NCI-H128 (cell line): ENCODE data around the gene C11orf21.

ENCODE experiments used
- DNase-seq: peaks from one replicate; lab custom pipeline; 2025; ENCODE audit not compliant: unreplicated experiment; lab: John Stamatoyannopoulos, UW

The C11orf21 gene

GRCh38 chr11:2261436-2262230 is 40.1 kb downstream of the C11orf21 start:
- no peak for DNase-seq

GRCh38 chr11:2260491-2261364 is 41.0 kb downstream of the C11orf21 start:
- DNase-seq: no peak

GRCh38 chr11:2259897-2260451 is 41.7 kb downstream of the C11orf21 start:
- no peak for DNase-seq

- no peak for DNase-seq
Measured at GRCh38 chr11:2259466-2259830, 42.3 kb downstream of the C11orf21 start.

- DNase-seq: no peak
Measured at GRCh38 chr11:2258501-2259465, 42.9 kb downstream of the C11orf21 start.

- DNase-seq: no peak
Measured at GRCh38 chr11:2256951-2257700, 44.6 kb downstream of the C11orf21 start.

- DNase-seq: no peak
Measured at GRCh38 chr11:2256293-2256913, 45.3 kb downstream of the C11orf21 start.

- no peak for DNase-seq
Measured at GRCh38 chr11:2252018-2252417, 49.7 kb downstream of the C11orf21 start.

GRCh38 chr11:2251138-2251537 is 50.6 kb downstream of the C11orf21 start:
- no peak for DNase-seq

GRCh38 chr11:2250485-2250884 is 51.2 kb downstream of the C11orf21 start:
- no peak for DNase-seq

- no peak for DNase-seq
Measured at GRCh38 chr11:2250041-2250440, 51.7 kb downstream of the C11orf21 start.

GRCh38 chr11:2249189-2249916 is 52.4 kb downstream of the C11orf21 start:
- DNase-seq: no peak

GRCh38 chr11:2248762-2249161 is 53.0 kb downstream of the C11orf21 start:
- no peak for DNase-seq

- DNase-seq: no peak
Measured at GRCh38 chr11:2248242-2248641, 53.5 kb downstream of the C11orf21 start.

- DNase-seq: no peak
Measured at GRCh38 chr11:2247496-2247895, 54.2 kb downstream of the C11orf21 start.
